HG03378 (cell line): Measurements from ENCODE around the gene GPLD1.
A peak's percentile ranks its signal among the peaks of the same experiment; 100 is the strongest.

Experiments
- ATAC-seq: cut with Tn5 transposase; IDR thresholded peaks from one replicate; pipeline ENCODE4 v1.9.1; 2021; ENCODE audit warnings: mild to moderate bottlenecking, moderate library complexity; ENCODE audit not compliant: unreplicated experiment

GPLD1 gene

DNA sequence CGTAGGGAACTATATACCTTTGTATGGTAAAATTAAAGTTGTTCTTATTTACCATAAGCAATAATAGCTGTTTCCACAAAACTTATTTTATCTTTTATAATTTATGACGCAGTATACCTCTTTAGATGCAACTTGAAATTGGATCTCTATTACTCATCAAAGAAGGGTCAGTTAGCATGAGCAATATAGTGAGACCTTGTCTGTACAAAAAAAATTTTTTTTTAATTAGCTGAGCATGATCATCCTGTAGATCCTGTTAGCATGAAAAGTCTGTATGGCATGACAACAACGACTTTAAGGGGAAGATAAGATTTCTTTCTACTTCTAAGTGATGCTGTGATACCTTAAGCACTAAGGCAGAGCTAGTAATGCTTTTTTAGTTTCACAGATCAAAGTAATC lies 11.3 kb upstream of the GPLD1 start:
- ATAC-seq, result no peak

DNA sequence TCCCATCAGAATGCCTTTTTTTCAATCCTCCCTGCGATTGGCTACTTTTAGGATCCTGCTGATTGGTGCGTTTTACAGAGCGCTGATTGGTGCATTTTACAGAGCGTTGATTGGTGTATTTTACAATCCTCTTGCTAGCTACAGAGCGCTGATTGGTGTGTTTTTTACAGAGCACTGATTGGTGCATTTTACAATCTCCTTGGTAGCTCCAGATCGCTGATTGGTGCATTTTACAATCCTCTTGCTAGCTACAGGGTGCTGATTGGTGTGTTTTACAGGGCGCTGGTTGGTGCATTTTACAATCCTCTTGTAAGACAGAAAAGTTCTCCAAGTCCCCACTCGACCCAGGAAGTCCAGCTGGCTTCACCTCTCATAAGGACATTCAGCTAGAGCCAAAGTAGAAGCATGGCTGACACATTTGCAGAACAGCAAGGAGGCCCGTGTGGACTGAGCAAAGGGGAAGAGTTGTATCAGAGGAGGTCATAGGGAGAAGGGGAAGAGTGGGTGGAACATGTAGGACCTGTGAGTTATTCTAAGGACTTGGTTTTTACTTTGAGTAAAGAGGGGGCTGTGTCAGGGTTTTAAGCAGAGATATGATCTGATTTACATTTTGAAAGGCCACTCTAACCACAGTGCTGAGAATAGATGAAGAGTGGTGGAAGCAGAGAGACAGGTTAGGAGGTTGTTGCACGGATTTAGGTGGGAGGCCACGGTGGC lies 8.0 kb upstream of the GPLD1 start:
- ATAC-seq, result no peak

DNA sequence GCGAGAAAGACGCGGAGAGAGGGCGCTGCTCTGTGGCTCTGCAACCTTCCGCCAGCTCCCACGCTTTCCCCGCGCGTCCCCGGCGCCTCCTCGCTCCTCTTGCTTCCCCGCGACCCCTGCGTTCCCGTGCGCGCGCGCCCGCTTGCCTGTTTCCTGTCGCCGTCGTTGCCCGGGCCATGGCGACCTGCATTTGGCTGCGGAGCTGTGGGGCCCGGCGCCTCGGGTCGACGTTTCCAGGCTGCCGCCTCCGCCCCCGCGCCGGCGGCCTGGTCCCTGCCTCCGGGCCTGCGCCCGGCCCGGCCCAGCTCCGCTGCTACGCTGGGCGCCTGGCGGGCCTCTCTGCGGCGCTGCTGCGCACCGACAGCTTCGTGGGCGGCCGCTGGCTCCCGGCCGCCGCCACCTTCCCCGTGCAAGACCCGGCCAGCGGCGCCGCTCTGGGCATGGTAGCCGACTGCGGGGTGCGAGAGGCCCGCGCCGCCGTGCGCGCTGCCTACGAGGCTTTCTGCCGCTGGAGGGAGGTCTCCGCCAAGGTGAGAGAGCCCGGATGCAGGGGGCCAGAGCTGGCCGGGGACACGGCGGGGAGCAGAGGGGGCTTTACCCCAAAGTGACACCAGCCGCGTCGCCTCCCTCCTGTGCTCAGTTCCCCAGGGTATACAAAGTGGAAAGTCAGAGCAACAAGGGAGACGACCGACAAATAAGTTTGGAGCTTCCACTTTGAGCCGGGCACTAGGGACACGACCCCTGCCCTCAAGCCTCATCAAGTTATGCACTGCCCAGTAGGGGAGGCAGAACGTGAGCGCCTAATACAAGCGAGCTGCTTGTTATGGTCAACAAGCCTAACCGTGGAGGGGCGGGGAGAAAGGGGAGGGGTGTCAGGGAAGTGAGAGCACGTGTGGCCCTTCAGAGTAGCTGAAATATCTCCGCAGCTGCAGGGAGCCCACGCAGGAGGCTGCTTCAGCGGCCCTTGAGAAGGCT lies 5.7 kb upstream of the GPLD1 start, which contains the start of gene ALDH5A1:
Gene ALDH5A1 (plus strand): TSS at position 149 of the 975 bp plus-strand sequence. CDS start 28 bp downstream, at position 177.
- peak; percentile 60 for ATAC-seq

DNA sequence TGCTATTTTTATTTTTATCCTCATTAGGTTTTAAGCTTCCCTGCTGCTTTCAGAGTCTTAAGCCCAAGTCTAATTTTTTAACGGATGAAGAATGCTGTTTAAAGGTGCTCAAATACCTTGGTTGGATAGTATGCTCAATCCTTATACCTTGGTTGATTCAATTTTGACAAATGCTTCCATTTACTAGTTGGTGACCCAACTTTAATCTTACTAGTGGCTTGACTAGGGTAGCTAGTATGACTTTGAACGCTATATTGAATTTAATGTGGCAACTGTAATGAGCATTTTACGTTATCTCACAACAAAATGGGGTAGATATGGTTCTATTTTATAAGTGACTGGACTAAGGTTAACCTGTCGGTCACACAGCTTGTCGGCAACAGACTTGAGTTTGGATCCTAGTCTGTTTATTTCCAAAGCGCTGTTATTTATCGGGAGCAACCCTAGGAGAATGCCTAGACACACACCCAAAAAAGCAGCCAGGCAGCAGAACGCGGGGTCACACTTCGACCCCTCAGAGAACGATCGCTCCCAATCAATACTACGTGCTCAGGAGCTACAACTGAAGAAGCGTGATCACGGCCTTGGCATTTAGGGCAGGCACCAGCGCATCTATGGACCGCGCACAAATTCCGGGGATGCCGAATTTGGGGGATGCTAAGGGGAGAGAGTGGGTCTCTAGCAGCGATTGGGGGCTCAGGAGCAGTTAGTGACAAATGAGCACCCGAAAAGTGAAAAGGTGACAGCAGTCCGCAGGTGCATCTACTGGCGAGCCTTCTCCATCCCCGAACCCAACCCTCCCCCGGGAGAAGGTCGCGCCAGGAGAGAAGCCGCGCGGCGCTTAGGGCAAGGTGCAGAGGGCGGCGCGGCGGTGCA lies 4.8 kb upstream of the GPLD1 start:
- peak; percentile 12 for ATAC-seq

DNA sequence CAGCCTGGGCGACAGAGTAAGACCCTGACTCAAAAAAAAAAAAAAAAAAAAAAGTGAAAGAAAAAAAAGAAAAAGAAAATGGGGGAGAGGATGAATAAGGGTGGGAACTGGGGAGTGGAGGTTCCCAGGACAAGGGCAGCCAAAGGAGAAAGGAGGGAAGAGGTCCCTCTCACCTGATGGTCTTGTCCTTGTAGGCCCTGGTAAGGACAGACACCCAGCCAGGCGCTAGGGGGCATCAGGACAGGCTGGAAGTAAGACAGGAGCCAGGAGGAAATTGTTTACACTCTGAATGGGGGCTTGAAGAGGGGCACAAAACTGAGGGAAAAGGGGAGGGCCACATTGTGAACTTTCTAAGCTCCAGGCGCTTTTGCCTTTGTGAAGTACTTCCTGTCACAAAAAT lies 3.1 kb upstream of the GPLD1 start:
- ATAC-seq, result no peak

DNA sequence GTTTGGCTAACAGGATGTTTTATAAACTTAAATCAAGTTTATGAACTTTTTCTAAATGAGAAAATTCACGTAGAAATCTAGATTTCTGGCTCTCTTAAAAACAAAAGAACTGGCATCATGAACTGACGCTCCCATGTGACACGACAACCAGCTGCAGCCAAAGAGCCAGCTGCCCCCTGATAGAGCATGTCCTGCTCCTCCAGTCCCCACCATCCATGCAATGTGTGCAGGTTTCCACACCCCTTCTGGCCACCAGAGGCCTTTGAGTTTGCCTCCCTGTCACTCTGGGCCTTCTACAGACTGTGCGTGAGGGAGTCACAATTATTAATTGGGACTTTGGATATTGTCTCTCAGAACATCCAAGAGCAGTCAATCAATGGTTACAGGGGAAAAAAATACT lies 1.6 kb upstream of the GPLD1 start:
- ATAC-seq, result no peak

DNA sequence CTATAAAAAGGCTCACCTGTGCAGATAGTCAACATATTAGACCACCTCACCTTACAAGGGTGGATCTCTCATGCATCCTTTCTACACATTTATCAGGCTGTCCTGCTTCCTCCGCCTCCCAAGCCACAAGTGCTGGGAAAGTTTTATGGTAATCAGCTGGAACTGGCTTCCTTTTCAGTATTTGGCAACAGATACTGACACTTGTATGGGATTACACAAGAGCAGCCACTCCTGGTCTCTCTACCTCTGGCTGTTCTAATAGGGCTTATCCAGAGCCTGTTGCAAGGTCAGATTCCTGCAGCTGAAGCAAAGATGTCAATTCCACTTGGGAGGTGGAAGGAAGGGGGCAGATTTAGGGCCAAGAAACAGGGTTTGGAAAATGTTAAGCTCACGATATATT lies 503 bp upstream of the GPLD1 start:
- no peak for ATAC-seq

DNA sequence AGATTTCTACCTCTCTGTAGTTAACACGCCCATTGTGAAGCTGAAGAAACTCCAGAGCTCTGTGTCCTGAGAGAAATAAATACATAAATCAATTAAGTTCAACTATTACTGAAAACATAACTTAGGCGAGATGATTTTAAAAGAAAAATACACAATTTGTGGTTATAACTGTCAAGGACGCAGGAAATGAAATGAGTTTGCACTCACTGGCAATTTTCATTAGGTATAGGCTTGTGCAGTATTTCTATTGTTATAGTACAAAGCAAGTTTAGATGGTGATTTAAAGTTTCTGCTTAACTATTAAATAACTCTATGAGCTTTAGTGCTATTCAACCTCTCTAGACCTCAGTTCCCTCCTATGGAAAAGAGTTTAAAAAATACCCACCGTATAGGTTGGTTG lies 3.3 kb downstream of the GPLD1 start:
- no peak for ATAC-seq

DNA sequence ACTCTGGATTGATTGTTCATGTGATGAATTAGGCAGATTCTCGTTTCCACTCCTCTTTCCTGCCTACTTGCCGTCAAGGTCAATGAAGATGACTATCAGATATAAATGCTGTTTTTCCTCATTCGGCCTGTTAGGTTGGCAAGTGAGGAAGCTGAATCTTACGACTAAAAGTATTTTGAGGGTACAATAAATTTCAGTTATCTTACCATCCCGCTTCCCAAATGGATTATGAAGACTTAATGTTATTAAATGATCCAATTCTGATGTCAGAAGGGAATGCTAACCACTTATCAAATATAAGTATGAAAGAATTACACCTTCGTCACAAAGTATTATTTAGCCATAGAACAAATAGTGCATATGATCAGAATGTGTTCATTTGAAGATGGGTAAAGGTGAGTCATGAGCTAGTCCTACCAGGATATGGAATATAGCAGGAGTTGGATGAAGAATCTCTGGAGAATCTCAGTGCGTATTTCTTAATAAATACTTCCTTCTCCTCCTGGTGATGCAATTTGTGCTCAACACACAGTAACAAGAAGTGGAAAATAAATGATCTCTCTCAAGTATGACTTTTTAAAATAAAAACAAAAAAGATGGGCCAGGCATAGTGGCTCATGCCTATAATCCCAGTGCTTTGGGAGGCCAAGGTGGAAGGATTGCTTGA lies 4.6 kb downstream of the GPLD1 start:
- no peak for ATAC-seq

DNA sequence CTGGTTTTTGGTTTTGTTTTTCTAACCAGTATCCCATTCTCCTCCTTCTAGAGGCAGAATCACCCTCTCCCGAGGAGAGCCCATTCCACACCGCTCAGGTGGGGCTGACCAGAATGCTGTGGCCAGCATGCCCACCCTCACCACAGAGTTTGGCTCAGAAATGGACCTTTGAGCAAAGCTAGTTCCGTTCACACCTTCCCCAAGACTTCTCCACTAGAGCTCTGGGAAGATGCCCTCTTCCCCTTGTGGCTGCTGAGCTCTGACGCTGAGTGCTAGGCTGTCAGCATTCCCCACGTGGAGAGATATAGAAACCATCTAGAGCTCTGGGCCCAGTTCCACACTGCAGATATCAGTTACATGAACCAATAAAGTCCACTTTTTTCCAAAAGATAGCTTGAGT lies 7.9 kb downstream of the GPLD1 start:
- no peak for ATAC-seq

DNA sequence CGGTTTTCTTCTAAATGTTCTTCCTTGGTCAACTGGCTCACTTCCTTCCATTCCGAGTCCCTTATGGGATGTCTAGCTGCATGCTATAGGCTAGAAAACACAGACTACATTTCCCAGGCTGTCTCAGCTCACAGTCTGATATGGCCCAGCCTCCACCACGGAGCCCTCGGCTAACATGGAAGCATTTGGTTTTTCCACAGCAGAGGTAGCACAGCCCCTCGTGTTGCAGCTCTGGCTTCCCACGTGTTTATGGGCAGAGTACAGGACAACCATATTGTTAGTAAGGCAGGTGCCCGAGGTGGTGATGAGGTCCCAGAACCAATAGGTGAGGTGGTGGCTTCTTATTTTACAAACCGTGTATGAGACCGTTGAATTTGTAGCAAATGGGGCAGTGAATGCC lies 8.7 kb downstream of the GPLD1 start:
- no peak for ATAC-seq

DNA sequence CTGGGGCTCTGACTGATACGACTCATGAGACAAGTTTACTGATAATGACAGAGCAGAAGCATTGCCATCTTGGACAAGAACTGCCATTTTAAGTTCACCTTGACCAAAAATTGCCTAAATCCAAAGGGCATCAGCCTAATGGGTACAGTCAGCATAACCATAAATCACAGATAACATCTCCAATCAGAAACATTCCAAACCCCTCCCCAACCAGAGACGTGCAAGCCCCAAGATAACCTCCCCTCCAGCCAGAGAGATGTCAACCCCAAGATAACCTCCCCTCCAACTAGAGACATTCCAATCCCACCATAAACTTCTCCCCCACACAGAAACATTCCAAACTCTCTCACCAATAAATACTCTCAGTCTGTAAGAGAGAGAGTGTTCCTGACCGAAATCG lies 10.5 kb downstream of the GPLD1 start:
- no peak for ATAC-seq

DNA sequence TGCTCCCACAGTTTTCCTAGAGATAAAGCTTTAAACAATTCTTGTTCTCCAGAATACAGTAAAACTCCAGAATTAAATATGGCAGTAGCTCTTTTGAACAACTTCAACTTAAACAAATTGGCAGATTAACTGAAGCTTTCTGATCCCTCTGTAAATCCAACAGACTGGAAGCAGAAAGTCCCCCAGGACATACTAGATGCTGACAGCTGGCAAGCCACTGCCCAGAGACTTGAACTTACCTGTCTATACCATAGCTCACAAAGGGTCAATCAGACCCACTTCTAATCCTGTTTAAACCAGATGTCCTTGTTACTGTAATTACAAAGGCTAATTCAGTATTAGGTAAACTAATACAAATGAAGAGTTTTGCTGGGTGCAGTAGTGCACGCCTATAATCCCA lies 12.3 kb downstream of the GPLD1 start:
- ATAC-seq, result no peak

DNA sequence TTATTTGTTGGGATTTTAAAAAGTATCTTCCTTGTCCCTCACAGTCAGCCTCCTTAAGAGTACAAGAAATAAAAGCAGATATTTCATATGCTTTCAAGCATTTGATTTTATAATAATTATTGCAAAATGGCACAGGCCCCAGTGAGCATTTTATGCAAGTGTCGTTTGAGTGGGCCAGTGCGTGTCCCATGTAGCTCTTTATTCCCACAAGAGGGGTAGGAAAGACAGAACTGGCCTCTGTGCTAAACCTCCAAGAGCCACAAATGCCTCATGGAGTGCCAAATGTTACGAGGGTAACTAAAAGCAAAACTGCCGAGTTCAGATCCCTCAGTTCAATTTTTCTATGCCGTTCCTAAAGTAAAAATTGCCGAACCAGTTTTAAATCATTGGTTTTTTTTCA lies 12.7 kb downstream of the GPLD1 start:
- no peak for ATAC-seq

DNA sequence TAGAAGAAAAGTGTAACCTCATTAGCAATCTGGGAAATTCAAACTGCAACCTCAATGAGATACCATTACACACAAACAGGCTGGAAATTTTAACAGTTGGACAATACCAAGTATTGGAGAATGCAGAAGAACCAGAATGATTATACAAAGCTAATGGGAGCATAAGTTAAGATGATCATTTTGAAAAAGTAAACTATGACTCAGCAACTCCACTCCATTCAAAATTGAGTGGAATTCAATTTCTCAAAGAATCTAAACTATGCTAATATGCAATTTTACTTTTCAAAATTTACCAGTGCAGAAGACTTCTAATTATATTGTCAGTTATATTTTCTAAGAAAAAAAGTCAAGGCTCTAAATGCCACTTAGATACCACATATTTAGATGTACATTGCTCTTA lies 17.2 kb downstream of the GPLD1 start:
- no peak for ATAC-seq

DNA sequence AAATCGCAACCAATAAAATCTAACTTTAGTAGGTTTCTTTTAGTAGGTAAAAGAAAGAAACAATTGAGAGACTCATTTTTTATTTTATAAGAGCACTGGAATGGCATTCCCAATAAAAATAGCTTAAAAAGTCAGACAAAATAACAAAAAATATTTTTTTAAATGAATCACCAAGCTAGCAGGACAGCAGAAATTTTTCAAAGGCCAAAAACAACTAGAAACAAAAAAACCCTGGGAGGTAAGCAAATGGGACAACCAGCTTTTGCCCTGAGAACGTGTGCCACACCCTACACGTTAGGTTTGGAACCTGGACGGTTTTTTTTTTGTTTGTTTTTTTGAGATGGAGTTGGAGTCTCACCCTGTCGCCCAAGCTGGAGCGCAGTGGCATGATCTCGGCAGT lies 19.6 kb downstream of the GPLD1 start:
- ATAC-seq, result no peak

DNA sequence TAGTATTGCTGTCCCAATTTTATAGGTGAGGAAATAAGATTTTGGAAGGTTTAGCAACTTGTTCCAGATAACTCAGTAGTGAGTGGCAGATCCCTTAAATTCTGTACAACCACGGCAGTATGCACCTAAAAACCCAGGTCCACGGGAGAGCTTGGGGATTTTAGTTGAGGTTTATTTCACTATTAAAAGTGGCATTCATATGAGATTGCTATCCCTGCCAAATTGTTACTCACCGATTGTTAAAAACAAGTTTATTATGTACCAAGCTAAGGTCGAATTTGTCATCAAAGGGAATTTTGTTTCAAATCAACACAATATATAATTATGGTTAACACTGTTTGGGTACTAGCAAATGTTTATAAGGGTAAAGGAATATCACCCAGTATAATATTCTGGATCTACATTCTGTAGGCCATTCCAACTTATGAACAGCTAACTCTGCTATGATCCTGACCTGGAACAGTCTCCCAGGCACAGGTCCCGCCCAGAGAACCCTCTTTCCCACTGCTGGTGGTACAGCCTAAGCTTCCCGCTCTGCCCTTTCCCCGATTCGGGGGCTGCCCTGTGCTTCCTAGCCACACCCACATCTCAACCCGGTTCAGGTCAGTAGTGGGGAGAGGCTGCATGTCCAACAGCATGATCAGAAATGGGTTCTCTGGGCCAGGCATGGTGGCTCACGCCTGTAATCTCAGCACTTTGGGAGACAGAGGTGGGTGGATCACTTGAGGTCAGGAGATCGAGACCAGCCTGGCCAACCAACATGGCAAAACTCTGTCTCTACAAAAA lies 24.9 kb downstream of the GPLD1 start:
- ATAC-seq, result no peak

DNA sequence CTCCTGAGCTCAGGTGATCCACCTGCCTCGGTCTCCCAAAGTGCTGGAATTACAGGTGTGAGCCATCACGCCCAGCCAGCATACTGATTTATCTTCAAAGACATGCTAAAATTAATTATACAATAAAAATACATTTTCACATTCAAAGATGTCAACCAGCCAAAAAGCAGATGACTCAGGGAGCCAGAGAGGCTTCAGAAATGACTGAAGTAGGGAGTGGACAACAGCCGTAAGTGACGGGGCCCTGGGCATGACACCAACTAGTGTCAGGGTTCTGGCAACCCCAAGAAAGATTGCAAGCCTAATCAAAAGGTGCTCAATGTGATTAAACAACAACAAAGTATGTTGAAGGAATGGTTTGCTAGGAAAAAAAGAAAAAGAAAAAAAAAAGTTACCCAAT lies 28.4 kb downstream of the GPLD1 start:
- no peak for ATAC-seq

DNA sequence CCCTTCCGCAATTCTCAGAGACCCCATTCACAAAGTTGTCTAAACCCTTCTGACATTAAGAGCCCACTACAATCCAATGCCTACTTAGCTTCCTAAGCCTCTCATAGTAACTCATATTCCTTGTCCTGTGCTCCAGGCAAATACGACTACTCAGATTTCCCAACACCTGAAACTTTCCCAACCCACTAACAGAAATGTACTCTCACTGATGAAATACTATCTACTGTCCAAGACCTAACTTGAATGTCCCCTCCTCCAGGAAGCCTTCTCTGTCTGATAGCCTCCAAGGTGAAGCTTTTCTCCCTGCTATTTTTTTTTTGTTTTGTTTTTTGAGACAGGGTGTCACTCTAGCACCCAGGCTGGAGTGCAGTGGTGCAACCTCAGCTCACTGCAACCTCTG lies 30.4 kb downstream of the GPLD1 start:
- ATAC-seq, result no peak

DNA sequence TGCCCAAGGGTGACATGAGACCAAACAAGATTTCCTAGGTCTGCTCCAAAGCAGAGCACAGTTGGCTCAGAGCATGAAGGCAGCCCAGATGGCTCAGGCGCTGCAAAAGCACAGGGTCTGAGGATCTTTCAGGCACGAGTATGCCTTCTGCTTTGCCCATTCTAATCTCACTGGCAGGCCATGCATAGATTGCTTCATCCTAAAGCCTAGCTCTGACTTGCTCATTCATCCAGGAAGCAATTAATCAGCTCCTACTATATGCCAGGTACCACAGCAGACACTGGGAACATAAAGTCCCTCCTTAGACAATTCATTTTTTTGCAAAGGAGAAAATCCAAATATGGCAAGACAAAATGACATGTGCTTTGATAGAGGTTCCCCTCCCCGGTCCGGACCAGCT lies 31.2 kb downstream of the GPLD1 start:
- no peak for ATAC-seq
